Ishikawa (cell line): ENCODE measurements around the gene NRCAM.

Source experiments
- CEBPB ChIP-seq: IDR thresholded peaks from 2 replicates; pipeline ENCODE4 v1.6.1; 2012
- CREB1 ChIP-seq: IDR thresholded peaks from 2 replicates; pipeline ENCODE4 v1.6.1; 2012; ENCODE audit warnings: low read depth
- EGR1 ChIP-seq: IDR thresholded peaks from 2 replicates; pipeline ENCODE4 v1.6.1; 2012
- EP300 ChIP-seq: IDR thresholded peaks from 2 replicates; pipeline ENCODE4 v1.6.1; 2012; ENCODE audit warnings: borderline replicate concordance
- FOXM1 ChIP-seq: IDR thresholded peaks from 2 replicates; pipeline ENCODE4 v1.6.1; 2012; ENCODE audit warnings: low read depth, borderline replicate concordance
- NFIC ChIP-seq: IDR thresholded peaks from 2 replicates; pipeline ENCODE4 v1.6.1; 2012
- RAD21 ChIP-seq: IDR thresholded peaks from 2 replicates; pipeline ENCODE4 v1.6.1; 2012; ENCODE audit warnings: low read depth
- TAF1 ChIP-seq: IDR thresholded peaks from 2 replicates; pipeline ENCODE4 v1.6.1; 2012; ENCODE audit warnings: low read depth, mild to moderate bottlenecking
- TCF12 ChIP-seq: IDR thresholded peaks from 2 replicates; pipeline ENCODE4 v1.6.1; 2012; ENCODE audit warnings: low read depth
- TEAD4 ChIP-seq: IDR thresholded peaks from 2 replicates; pipeline ENCODE4 v1.6.1; 2012
- YY1 ChIP-seq: IDR thresholded peaks from 2 replicates; pipeline ENCODE4 v1.6.1; 2012; ENCODE audit warnings: low read depth
- ZBTB7A ChIP-seq: IDR thresholded peaks from 2 replicates; pipeline ENCODE4 v1.6.1; 2012; ENCODE audit warnings: low read depth
- TF ChIP-seq, protein P1 (sequence below): IDR thresholded peaks from 2 replicates; pipeline ENCODE4 v1.6.1; 2012
- TF ChIP-seq, protein P2 (sequence below): IDR thresholded peaks from 2 replicates; pipeline ENCODE4 v1.6.1; 2012
- TF ChIP-seq, protein P3 (sequence below): IDR thresholded peaks from 2 replicates; pipeline ENCODE4 v1.6.1; 2012; ENCODE audit warnings: low read depth, mild to moderate bottlenecking

NRCAM gene

DNA sequence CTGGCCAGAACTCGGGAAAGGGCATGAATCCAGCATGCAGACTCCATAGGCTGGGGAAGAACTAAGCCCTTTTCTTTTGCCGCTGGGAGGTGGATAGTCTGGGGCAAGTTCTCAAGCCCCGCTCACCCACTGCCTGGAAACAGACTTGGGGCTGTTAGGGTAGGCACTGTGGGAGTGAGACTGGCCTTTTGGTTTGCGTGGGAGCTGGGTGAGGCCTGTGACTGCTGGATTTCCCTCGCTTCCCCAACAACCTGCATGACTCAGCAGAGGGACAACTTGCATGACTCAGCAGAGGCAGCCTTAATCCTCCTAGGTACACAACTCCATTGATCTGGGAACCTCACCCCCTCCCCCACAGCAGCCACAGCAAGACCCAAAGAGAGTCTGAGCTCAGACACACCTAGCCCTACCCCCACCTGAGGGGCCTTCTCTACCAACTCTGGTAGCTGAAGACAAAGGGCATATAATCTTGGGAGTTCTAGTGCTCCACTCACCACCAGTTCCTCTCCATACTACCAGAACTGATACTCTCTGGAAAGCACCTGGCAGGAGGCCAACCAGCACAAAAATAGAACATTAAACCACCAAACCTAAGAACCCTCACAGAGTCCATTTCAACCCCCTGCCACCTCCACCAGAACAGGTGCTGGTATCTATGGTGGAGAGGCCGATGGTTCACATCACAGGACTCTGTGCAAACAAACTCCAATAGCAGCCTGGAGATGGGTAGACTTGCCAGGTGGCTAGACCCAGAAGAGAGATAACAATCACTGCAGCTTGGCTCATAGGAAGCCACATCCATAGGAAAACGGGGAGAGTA lies 244.6 kb downstream of the NRCAM start:
- TF ChIP-seq RAD21 = no peak

DNA sequence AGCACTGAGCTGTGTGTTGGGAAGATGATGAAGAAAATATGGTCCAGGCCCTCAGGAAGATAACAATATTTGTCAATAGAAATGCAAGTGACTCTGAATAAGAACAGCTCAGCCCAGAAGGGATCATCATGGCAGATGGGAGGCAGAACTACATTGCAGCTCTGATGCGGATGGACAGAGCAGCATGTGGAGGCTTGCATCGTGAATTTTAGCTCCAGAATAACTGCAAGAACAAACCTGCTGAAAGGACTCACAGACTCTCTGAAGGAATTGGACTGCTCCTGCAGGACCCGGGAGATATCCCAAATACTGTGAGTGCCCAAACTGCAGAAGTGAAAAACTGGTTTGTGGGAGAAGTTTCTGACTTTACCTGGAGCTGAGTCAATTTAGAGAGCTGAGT lies 245.4 kb downstream of the NRCAM start:
- TF ChIP-seq YY1 (no peak), EGR1 (no peak), NFIC (no peak), ZBTB7A (no peak), TAF1 (no peak), CEBPB (no peak), RAD21 (no peak), CREB1 (no peak), TEAD4 (no peak), EP300 (no peak)
- TF ChIP-seq, protein P1, sequence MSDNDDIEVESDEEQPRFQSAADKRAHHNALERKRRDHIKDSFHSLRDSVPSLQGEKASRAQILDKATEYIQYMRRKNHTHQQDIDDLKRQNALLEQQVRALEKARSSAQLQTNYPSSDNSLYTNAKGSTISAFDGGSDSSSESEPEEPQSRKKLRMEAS = no peak
- TF ChIP-seq, protein P2, sequence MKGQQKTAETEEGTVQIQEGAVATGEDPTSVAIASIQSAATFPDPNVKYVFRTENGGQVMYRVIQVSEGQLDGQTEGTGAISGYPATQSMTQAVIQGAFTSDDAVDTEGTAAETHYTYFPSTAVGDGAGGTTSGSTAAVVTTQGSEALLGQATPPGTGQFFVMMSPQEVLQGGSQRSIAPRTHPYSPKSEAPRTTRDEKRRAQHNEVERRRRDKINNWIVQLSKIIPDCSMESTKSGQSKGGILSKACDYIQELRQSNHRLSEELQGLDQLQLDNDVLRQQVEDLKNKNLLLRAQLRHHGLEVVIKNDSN = no peak

DNA sequence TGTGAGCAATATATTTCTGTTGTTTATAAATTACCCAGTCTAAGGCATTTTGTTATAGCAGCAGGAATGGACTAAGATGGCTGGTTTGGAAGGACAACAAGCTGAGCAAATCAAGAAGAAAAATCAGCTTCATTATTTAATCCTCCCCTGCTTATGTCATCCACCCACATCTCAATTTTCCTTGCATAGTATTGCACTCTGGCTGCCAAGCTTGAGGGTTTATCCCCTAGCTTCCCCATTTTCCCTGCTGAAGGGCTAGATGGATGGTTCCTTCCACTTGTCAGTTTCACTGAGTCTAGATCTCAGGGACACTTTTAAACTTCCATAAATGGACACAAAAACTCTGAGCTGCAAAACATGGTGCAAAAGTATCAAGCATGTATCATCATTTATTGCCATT lies 250.9 kb downstream of the NRCAM start:
- TF ChIP-seq, protein P1 = no peak
- TF ChIP-seq YY1 (no peak), CREB1 (no peak), TEAD4 (no peak), TCF12 (no peak), FOXM1 (no peak), EGR1 (no peak), CEBPB (no peak), EP300 (no peak), ZBTB7A (no peak), NFIC (no peak), RAD21 (no peak), TAF1 (no peak)
- TF ChIP-seq, protein P3, sequence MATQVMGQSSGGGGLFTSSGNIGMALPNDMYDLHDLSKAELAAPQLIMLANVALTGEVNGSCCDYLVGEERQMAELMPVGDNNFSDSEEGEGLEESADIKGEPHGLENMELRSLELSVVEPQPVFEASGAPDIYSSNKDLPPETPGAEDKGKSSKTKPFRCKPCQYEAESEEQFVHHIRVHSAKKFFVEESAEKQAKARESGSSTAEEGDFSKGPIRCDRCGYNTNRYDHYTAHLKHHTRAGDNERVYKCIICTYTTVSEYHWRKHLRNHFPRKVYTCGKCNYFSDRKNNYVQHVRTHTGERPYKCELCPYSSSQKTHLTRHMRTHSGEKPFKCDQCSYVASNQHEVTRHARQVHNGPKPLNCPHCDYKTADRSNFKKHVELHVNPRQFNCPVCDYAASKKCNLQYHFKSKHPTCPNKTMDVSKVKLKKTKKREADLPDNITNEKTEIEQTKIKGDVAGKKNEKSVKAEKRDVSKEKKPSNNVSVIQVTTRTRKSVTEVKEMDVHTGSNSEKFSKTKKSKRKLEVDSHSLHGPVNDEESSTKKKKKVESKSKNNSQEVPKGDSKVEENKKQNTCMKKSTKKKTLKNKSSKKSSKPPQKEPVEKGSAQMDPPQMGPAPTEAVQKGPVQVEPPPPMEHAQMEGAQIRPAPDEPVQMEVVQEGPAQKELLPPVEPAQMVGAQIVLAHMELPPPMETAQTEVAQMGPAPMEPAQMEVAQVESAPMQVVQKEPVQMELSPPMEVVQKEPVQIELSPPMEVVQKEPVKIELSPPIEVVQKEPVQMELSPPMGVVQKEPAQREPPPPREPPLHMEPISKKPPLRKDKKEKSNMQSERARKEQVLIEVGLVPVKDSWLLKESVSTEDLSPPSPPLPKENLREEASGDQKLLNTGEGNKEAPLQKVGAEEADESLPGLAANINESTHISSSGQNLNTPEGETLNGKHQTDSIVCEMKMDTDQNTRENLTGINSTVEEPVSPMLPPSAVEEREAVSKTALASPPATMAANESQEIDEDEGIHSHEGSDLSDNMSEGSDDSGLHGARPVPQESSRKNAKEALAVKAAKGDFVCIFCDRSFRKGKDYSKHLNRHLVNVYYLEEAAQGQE = no peak
- TF ChIP-seq, protein P2 = no peak

DNA sequence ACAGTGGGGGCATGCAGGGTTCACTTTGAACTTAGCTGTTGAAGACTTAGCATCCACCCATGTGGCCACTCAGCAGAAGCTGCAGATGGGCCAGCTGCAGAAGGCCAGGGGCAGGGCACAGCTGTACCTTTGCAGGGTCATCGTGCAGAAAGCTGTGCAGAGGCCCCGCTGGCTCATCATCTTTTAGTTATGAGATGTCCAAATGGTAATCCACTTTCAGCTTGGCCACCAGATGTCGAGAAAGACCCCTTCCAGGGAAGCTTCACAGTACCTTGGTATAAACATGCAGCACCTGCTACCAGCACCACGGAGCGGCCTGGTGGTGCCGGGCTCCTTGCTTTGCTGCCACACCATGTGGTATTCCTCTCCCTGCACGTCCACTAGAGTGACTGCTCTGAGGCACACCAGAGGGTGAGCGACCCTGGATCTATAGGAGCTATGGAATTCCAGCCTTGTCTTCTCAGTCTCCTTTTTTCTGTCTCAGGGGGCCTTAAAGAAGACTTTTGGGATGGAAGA lies 251.9 kb downstream of the NRCAM start:
- TF ChIP-seq CREB1 (no peak), TEAD4 (no peak), CEBPB (no peak), NFIC (no peak), EP300 (no peak), YY1 (no peak), TCF12 (no peak), ZBTB7A (no peak)
- TF ChIP-seq, protein P1 = no peak
- TF ChIP-seq, protein P2 = no peak
- TF ChIP-seq, protein P3 = no peak

DNA sequence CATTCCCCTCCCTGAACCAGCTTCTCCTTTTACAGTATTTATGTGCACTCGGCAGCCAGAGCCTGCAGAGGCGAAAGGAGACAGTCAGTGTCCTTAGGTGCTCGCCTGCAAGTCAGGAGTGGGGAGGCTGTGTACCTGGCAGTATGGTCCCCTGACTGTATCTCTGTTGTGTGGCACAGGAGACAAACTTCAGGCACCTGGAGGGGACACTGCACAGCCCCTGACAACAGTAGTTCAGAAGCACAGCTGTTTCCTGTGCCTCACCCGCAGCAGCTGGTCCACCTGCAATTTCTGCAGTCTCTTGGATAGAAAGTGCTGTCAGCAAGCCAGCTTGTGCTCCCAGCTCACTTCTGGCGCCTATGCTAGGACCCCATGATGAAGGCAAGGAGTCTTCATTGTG lies 252.7 kb downstream of the NRCAM start:
- TF ChIP-seq TAF1 (no peak), FOXM1 (no peak), CEBPB (no peak), EP300 (no peak), TEAD4 (no peak), NFIC (no peak), TCF12 (no peak), EGR1 (no peak), ZBTB7A (no peak), YY1 (no peak), CREB1 (no peak), RAD21 (no peak)
- TF ChIP-seq, protein P2 = no peak
- TF ChIP-seq, protein P1 = no peak
- TF ChIP-seq, protein P3 = no peak
